Measurements from ENCODE around the gene SLC7A14. TPM values are rescaled to one million over a fixed set of nuclear protein-coding genes. Genes with fewer than 3 reads are reported as not detected.

Gene SLC7A14
- total and polyA plus RNA-seq, 12 donors = under 0.01 TPM; not detected in 11

DNA sequence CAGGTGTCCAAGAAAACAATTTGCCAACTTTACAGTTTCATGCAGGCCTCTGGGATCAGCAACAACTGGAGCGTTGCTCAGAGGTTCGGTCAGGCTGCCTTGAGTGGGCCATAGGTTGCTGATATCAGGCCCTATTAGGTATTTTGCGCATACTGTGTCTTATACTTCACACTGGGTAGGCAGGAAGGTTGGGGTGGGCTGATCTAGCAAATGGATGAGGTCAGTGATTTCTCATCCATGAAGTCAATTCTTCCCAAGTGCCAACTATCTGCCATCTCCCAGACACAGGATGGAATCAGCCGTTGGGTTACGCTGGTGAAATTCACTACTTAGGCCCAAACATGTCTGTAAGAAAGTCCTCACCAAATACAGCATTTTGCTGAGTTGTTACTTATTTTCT is 77.6 kb downstream of the SLC7A14 start:
- H3K4me1 ChIP-seq = no peaks in the 10 kb centered on the region
- 94 to 96% methylated on average over 5 of the region's 5 CpGs for WGBS, 2 donors
- no peaks in the 10 kb centered on the region for H3K9me3 ChIP-seq
- intact Hi-C loops (cut with DNase I) = loop anchor here in 1 of 10 donors (10.0 kb wide), 1 partner anchor 83 kb away; no protein-coding TSS in a partner anchor
- H3K27me3 ChIP-seq = peaks cover 0 to 5% (median 0%) of the 10 kb centered on the region in 7 donors
- DNase-seq (no peak), ATAC-seq (no peak)
- TF ChIP-seq, protein P1, sequence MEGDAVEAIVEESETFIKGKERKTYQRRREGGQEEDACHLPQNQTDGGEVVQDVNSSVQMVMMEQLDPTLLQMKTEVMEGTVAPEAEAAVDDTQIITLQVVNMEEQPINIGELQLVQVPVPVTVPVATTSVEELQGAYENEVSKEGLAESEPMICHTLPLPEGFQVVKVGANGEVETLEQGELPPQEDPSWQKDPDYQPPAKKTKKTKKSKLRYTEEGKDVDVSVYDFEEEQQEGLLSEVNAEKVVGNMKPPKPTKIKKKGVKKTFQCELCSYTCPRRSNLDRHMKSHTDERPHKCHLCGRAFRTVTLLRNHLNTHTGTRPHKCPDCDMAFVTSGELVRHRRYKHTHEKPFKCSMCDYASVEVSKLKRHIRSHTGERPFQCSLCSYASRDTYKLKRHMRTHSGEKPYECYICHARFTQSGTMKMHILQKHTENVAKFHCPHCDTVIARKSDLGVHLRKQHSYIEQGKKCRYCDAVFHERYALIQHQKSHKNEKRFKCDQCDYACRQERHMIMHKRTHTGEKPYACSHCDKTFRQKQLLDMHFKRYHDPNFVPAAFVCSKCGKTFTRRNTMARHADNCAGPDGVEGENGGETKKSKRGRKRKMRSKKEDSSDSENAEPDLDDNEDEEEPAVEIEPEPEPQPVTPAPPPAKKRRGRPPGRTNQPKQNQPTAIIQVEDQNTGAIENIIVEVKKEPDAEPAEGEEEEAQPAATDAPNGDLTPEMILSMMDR (IDR thresholded peaks at IDR 0.05) = no peak
- no peak overlapping the region for H3K27ac ChIP-seq
- no peaks in the 10 kb centered on the region for H3K36me3 ChIP-seq
- H3K4me3 ChIP-seq = no peak overlapping the region

DNA sequence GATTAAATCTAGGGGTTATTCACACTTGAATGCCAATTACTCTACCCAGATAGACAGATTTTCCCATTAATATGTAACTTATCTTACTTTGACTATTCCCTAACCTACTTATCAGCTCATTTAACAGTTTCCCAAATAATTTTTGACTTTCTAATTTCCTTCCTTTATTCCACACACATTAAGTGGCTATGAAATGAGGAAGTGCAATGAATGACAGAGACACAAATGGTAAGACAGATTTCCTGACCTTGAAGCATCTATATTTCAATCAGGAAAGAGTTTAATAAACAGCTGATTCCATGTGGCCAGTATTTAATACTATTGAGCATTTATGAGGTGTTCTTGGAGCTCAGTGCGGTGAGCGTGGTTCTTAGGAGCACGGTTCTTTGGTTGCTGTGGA is 78.8 kb downstream of the SLC7A14 start:
- TF ChIP-seq, protein P1 (IDR thresholded peaks at IDR 0.05) = no peak
- no peak for ATAC-seq
- H3K4me1 ChIP-seq = no peaks in the 10 kb centered on the region
- intact Hi-C loops (cut with DNase I) = loop anchor here in 1 of 10 donors (10.0 kb wide), 1 partner anchor 82 kb away; no protein-coding TSS in a partner anchor
- no peak overlapping the region for H3K4me3 ChIP-seq
- no peaks in the 10 kb centered on the region for H3K9me3 ChIP-seq
- DNase-seq = no peak
- 96% methylated on average over 3 of the region's 3 CpGs for WGBS, 2 donors
- no peak overlapping the region for H3K27ac ChIP-seq
- H3K36me3 ChIP-seq = no peaks in the 10 kb centered on the region
- no peaks in the 10 kb centered on the region for H3K27me3 ChIP-seq

DNA sequence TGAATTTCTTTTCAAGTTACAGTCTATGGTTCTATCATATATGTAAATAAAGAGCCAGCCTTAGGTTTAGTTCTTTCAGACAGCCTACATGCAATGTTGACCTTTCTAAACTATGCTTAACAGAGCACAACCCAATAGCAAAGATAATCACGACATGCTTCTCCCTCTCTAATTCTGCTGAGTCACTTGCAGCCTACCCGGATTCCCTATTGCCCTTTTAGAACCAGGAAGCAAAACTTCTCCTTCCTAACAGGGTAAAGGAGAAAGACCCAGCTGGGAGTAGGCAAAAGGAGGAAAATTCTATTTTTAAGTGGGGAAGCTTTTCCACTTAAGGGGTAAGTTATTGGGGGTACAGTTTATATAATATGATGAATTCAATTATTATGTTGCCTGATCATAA is 79.3 kb downstream of the SLC7A14 start:
- DNase-seq (no peak), ATAC-seq (peak in 1 of 8 donors; percentile 57)
- Histone ChIP-seq H3K27ac (no peak overlapping the region), H3K9me3 (no peaks in the 10 kb centered on the region), H3K4me3 (no peak overlapping the region), H3K27me3 (no peaks in the 10 kb centered on the region), H3K36me3 (no peaks in the 10 kb centered on the region), H3K4me1 (no peaks in the 10 kb centered on the region)
- 16 to 19% methylated on average over 2 of the region's 2 CpGs for WGBS, 2 donors
- TF ChIP-seq, protein P1 (IDR thresholded peaks at IDR 0.05) = no peak
- intact Hi-C loops (cut with DNase I) = loop anchor here in 1 of 10 donors (10.0 kb wide), 1 partner anchor 82 kb away; no protein-coding TSS in a partner anchor

DNA sequence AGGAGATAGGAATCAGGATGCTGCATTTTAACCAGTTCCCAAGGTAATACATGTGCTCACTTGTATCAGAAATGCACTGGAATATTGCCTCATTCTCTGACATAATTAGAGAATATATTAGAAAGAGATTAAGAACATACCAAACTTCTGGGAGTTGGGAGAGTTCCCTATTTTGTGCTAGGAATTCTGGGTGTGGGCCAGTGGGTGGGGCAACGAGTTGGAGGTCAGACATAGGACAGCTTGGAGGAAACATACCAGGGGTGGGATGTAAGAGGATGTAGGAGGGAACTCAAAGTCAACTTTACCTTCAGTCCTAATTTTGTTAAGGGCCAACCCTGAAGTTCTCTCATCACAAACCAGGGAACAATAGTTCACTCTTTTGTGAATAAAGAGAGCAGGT is 83.6 kb downstream of the SLC7A14 start:
- intact Hi-C loops (cut with DNase I) = loop anchor here in 1 of 10 donors (10.0 kb wide), 1 partner anchor 77 kb away; no protein-coding TSS in a partner anchor
- no peaks in the 10 kb centered on the region for H3K9me3 ChIP-seq
- H3K27ac ChIP-seq = no peak overlapping the region
- no peaks in the 10 kb centered on the region for H3K36me3 ChIP-seq
- no peaks in the 10 kb centered on the region for H3K4me1 ChIP-seq
- DNase-seq = peak in 1 of 2 donors; percentile 21
- H3K4me3 ChIP-seq = no peak overlapping the region
- TF ChIP-seq, protein P1 (IDR thresholded peaks at IDR 0.05) = no peak
- peak in 1 of 8 donors; percentile 49 for ATAC-seq
- WGBS, 2 donors = 4 to 25% methylated on average over 1 of the region's 1 CpG
- H3K27me3 ChIP-seq = no peaks in the 10 kb centered on the region
